Cardiac muscle cell (in vitro differentiated cells and primary cell): ENCODE measurements around the gene EDN2. TPM values are rescaled to one million over a fixed set of nuclear protein-coding genes. Genes with fewer than 3 reads are reported as not detected.

Source experiments
- DNase-seq, 2 donors: peaks; one replicate each; pipeline versions ENCODE4 v3.0.0 to v3.0.0-alpha.2; 2010 to 2017; ENCODE audit warnings: low read depth in 1 of 2, low spot score in 1 of 2
- H3K27ac ChIP-seq: fragments of 200-600 bp; sonication (generic); 2 replicates; pipeline ENCODE4 v1.5.1; 2016
- H3K27me3 ChIP-seq: fragments of 200-600 bp; sonication (generic); 2 replicates; pipeline ENCODE4 v1.6.0; 2016; ENCODE audit warnings: control low read depth
- H3K36me3 ChIP-seq: fragments of 200-600 bp; sonication (generic); 2 replicates; pipeline ENCODE4 v1.5.1; 2016; ENCODE audit warnings: control low read depth
- H3K4me1 ChIP-seq: fragments of 200-600 bp; sonication (generic); 2 replicates; pipeline ENCODE4 v1.8.1; 2017; ENCODE audit warnings: low read depth, mild to moderate bottlenecking, mixed run types
- H3K4me3 ChIP-seq: fragments of 200-600 bp; sonication (generic); 2 replicates; pipeline ENCODE4 v1.5.1; 2016; ENCODE audit warnings: mild to moderate bottlenecking
- H3K9me3 ChIP-seq: fragments of 200-600 bp; sonication (generic); 2 replicates; pipeline ENCODE4 v1.5.1; 2017; ENCODE audit warnings: low read depth, mild to moderate bottlenecking, control low read depth
- polyA plus RNA-seq: library from polyadenylated mRNA; unstranded; fragments of >200 nt; fragmentation: Nextera tagmentation; extraction: Ambion mirVana; gene quantifications from 2 replicates; pipeline ENCODE4 v1.2.1, GENCODE V29; 2016
- total RNA-seq: library from RNA; depleted of rRNA; stranded (reverse); fragments of >200 nt; gene quantifications from 2 replicates; pipeline ENCODE4 v1.2.3, GENCODE V29; 2016
- TF ChIP-seq, protein P1 (sequence below): IDR thresholded peaks from 2 replicates; pipeline ENCODE4 v1.5.1; 2012; ENCODE audit warnings: low read depth, mild to moderate bottlenecking, low read length

EDN2 gene
- total and polyA plus RNA-seq, 2 experiments from 2014 or later: 0.98 to 1.8 TPM

DNA sequence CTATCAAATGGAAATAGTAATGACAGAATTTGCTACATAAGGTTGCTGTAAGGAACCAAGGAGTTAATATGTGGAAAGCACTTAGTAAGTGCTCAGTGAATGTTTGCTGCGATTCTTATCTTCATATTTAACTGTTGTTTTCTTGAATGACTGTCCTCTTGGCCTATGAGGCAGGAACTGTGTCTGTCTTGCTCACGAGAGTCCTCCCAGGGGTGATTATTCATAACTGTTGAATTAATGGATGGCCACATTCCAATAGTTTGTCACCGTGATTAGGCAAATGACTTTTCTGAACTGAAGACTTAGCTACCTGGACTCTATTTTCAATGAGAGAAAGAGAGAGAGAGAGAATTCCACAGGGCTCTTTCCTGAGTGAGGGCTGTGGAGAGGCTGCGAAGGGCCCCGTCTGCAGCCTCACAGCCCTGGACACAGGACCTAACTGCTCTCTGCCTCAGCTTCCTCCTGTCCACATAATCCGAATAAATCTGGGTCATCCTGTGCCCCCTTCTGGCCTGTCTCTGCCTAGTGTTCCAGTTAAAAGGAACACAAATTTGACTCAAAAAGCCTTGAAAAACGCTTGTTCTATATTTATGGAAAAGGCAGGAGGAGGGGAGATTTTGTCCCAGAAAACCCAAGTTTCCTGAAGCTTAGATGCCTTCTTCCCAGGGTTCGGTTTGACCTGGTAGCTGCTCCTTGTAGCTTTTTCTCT is 8.5 kb downstream of the EDN2 start:
- no peak overlapping the region for H3K27ac ChIP-seq

DNA sequence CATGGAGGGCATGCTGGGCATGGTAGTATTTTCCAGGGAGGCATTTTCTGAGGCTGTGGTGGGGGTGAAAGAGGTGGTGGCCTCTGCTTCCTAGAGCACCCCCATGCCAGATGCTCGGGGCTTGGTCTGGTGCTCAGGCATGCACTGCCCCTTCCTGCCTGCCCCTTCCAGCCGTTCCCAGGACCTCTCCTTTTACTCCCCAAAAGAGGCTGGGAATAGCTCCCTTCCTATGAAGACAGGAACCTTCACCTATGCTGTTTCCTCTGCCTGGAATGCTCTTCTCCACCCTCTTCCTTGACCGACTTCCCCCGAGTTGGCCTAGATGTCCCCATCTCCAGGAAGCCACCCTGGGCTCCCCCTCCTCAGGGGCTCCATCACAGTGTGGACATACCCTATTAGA is 9.1 kb downstream of the EDN2 start:
- Histone ChIP-seq H3K36me3 (no peaks in the 10 kb centered on the region), H3K9me3 (no peaks in the 10 kb centered on the region), H3K27ac (no peak overlapping the region), H3K4me3 (no peak overlapping the region), H3K4me1 (peaks cover 10% of the 10 kb centered on the region), H3K27me3 (no peaks in the 10 kb centered on the region)
- TF ChIP-seq, protein P1, sequence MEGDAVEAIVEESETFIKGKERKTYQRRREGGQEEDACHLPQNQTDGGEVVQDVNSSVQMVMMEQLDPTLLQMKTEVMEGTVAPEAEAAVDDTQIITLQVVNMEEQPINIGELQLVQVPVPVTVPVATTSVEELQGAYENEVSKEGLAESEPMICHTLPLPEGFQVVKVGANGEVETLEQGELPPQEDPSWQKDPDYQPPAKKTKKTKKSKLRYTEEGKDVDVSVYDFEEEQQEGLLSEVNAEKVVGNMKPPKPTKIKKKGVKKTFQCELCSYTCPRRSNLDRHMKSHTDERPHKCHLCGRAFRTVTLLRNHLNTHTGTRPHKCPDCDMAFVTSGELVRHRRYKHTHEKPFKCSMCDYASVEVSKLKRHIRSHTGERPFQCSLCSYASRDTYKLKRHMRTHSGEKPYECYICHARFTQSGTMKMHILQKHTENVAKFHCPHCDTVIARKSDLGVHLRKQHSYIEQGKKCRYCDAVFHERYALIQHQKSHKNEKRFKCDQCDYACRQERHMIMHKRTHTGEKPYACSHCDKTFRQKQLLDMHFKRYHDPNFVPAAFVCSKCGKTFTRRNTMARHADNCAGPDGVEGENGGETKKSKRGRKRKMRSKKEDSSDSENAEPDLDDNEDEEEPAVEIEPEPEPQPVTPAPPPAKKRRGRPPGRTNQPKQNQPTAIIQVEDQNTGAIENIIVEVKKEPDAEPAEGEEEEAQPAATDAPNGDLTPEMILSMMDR: no peak
- no peak for DNase-seq

More for the DNA sequence above, 8.5 kb downstream of the EDN2 start:
- no peaks in the 10 kb centered on the region for H3K27me3 ChIP-seq
- H3K4me3 ChIP-seq: no peak overlapping the region
- H3K4me1 ChIP-seq: peaks cover 10% of the 10 kb centered on the region
- H3K36me3 ChIP-seq: no peaks in the 10 kb centered on the region
- no peaks in the 10 kb centered on the region for H3K9me3 ChIP-seq
- TF ChIP-seq, protein P1: peak; percentile 13
- DNase-seq: no peak

DNA sequence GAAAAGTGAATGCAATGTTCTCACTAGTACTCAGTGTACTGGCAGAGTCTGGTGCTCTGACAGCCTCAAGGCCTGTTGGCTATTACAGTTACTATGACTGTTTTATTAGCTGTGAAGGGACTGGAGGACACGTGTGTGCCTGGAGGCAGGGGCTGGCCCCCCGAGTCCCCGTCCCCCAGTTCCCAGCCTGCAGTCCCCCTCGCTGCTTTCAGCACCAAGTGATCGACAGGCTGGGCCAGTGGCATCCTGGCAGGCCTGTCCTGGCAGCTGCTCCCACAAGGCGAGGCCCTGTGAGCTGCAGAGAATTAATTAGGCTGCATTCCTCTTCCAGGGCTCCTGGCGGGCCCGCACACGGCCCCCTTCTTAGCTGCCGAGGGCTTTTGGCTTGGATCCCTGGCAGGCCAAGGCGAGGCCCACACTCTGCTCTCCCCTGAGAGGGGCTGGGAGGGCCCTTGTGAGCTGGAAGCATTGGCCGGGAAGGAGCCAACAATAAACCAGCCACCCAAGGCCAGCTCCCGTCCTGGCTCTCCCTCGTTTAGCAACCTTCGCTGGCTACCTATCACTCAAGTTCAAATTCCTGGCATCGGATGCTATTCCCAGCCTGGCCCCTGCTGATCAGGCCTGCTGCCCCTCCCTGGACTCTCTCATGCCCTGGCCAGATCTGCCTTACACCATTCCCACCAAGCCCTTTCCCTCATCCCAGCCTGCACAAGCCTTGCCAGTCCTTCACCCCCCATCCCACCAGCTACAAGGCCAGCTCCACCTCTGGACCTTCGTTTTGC is 9.8 kb downstream of the EDN2 start:
- H3K4me1 ChIP-seq: peaks cover 10% of the 10 kb centered on the region
- no peak for DNase-seq

DNA sequence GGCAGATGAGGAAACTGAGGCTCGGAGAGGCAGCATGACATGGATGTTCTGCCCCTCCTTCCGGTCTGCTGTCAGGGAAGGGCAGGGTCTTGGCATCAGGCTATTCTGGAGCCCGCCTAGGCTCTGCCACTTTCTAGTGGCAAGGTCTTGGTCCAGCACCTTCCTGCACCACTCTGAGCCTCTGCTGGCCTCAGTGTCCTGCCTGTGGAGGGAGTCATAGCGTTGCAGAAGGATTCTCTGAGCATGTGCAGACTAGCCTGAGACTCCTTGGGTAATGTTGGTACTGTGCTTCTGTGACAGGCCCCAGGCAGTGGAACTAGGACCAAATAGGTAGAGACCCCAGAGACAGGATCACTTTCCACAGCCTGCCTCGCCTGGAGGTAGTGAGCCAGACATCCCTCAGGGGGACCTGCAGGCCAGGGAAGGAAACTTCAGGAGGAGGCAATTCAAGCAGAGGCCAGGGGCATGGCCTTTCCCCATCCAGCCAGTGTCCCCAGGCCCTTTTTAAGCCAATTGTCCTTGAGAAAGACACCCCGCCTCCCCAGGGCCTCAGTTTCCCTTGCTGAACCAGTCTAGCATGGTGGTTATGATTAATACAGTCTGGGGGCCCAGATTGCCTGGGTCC is 10.6 kb downstream of the EDN2 start:
- peaks cover 10% of the 10 kb centered on the region for H3K4me1 ChIP-seq
- no peak overlapping the region for H3K4me3 ChIP-seq
- H3K27me3 ChIP-seq: no peaks in the 10 kb centered on the region
- no peaks in the 10 kb centered on the region for H3K36me3 ChIP-seq
- DNase-seq: no peak
- H3K9me3 ChIP-seq: no peaks in the 10 kb centered on the region
- TF ChIP-seq, protein P1: no peak
- no peak overlapping the region for H3K27ac ChIP-seq

More for the DNA sequence above, 9.8 kb downstream of the EDN2 start:
- Histone ChIP-seq H3K27me3 (no peaks in the 10 kb centered on the region), H3K4me3 (no peak overlapping the region), H3K9me3 (no peaks in the 10 kb centered on the region), H3K36me3 (no peaks in the 10 kb centered on the region), H3K27ac (peak overlapping the region; percentile 48)
- TF ChIP-seq, protein P1: no peak

DNA sequence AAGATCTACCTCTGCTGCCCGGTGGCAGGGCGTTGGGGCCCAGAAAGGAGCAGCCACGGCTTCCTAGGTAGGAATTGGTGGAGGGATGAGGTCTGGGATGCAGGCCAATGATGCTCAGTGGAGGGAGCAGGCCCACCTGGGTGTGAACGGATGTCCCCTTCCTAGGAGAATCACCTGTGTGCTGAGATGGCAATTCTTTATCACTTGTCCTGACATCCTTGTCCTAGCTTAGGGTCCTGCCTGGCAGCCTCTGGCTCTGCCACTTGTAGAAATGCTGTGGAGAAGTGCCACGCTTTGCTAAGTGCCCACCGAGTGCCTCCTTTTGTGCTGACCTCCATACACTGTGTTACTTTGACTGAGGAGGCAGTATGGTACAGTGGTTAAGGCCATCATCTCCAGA is 12.8 kb downstream of the EDN2 start:
- Histone ChIP-seq H3K27ac (no peak overlapping the region), H3K4me3 (no peak overlapping the region), H3K4me1 (peaks cover 10% of the 10 kb centered on the region), H3K9me3 (no peaks in the 10 kb centered on the region), H3K36me3 (no peaks in the 10 kb centered on the region), H3K27me3 (no peaks in the 10 kb centered on the region)
- no peak for DNase-seq
- TF ChIP-seq, protein P1: no peak
